GM10266 (cell line): ENCODE data around the gene LRR1.
"Not testable (repeated sequence)": the region's sequence is repeated elsewhere in the genome, so short reads cannot be mapped to it uniquely, and the experiment has no call there.

Experiments used
- DNase-seq: peaks from one replicate; pipeline ENCODE4 v3.0.0; 2012; ENCODE audit errors: extremely low spot score
- CTCF ChIP-seq: IDR thresholded peaks from 2 replicates; pipeline ENCODE4 v1.5.1; 2012; ENCODE audit warnings: mild to moderate bottlenecking, low read depth; ENCODE audit not compliant: control insufficient read depth, insufficient read depth; ENCODE audit errors: missing control alignments

Gene LRR1

DNA sequence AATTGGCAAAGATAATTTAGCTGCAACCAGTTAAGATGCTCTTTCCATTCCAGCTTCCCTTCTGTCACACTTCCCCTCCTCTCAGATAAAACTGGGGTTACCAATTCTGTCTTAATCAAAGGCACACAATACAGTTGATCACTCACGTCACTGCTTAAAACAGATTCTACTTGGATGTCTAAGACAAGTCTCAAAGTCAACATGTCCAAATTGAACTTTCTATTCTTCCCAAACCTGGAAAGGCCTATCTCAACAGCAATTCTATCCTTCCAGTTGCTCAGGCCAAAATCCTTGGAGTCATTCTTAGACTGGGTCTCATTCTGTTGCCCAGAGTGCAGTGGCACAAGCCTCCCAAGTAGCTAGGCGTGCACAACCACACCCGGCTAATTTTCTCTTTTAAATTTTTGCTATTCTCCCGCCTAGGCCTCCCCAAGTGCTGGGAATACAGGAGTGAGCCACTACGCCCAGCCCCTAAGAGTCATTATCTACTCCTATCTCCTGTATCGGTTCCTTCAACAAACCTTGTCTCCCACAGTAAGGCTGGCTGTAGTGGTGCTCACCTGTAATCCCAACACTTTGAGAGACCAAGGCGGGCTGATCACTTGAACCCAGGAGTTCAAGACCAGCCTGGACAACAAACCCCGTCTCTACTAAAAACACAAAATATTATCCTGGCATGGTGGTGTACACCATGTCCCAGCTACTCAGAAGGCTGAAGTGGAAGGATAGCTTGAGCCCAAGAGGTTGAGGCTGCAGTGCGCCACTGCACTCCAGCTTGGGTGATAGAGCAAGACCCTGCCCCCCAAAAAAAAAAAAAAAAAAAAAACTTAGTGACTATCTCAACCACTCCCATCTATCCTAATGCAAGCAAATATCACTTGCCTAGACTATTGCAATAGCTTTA, 17.3 kb upstream of the LRR1 start:
- no peak for TF ChIP-seq CTCF
- no peak for DNase-seq

DNA sequence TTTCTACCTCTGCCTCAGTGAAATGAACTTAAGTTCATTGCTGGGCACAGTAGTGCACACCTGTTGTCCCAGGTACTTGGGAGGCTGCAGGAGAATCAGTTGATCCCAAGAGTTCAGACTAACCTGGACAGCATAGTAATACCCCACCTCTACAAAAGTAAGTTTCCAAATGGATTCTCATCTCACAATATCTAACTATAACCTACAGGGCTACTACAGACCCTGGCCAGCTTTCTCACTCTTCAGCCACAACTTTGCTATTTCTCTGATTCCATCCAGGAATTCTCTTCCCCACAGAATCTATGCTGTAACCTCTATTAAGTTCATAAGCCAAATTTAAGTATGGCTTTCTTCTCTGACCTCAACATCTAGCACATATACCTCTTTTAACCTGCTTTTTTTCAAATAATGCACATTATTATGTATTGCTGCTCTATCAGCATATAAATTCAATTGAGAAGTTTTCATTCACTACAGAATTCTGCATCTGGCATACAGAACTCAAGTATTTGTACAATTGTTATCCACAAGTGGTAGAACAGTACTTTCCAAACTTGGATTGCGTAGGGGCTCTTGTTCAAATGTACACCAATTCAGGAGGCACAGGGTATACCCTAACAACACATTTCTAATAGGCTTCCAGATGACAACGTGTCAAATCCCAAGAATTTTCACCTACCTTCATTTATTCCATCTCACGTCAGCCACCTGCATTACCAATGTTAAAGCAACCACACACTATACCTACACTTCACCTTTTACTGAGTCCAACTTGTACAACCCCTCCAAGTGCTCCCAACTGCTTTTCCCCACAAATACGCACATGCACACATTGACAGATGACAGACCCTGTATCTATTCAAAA, 16.4 kb upstream of the LRR1 start:
- no peak for TF ChIP-seq CTCF
- no peak for DNase-seq

DNA sequence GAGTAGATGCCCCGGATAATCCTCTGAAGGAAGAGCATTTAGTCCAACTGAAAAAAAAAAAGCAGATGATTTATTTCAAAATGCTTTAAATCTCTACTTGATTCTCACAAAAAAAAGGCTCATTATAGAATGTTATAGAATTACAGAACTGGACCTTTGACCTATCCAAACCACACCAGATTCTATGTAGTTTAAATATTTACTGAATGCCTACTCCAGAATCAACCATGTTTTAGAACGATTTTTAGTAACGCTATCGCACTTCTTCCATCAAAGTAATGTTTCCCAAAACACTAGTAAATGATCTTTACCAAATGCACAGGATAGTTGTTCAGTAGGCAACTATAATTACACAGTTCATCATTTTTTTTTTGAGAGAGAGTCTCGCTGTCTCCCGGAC, 15.1 kb upstream of the LRR1 start:
- no peak for TF ChIP-seq CTCF
- DNase-seq: no peak

DNA sequence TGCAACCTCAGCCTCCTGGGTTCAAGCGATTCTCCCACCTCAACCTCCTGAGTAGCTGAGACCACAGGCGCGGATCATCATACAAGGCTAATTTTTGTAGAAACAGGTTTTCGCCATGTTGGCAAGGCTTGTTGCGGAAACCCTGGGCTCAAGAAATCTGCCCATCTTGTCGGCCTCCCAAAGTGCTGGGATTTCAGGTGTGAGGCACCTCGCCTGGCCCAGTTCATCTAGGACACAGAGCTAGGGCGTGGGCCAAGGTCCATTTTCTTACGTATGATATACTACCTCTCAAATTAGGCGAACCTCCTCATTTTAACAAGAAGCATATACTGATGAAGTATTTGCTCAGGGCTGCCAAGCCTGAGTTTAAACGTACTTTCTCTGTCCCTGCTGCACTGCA, 14.7 kb upstream of the LRR1 start:
- DNase-seq: no peak
- no peak for TF ChIP-seq CTCF

DNA sequence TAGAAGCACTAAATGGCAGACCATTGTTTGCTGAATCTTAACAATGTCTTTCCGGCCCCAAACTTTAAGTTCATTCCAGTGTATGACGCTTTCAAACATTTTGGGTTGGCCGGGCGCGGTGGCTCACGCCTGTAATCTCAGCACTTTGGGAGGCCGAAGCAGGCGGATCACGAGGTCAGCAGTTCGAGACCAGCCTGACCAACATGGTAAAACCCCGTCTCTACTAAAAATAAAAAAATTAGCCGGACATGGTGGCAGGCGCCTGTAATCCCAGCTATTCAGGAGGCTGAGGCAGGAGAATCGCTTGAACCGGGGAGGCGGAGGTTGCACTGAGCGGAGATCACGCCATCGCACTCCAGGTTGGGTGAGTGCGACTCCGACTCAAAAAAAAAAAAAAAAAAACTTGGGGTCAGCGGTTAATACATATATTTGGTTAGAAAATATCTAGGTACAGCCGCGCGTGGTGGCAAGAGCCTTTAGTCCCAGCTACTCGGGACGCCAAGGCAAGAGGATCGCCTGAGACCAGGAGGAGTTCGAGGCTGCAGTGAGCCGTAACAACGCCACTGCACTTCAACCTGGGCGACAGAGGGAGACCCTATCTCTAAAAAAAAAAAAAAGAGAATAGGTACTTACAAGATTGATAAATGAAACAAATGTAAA, 13.6 kb upstream of the LRR1 start:
- DNase-seq: not testable (repeated sequence)

- peak; percentile 85 for DNase-seq
- TF ChIP-seq CTCF: no peak
These were observed 12.7 kb upstream of the LRR1 start, which contains the start of gene RPS29 for GRCh38 chr14:49585803-49586672. TSS of gene RPS29 (minus strand) at chr14:49586380. CDS start at chr14:49586346, 34 bp downstream.
